Glomerular endothelial cell (primary cell): Measurements from ENCODE around the gene PI4KA. TPM values are rescaled to one million over a fixed set of nuclear protein-coding genes. Genes with fewer than 3 reads are reported as not detected.
"Not testable (repeated sequence)": the region's sequence is repeated elsewhere in the genome, so short reads cannot be mapped to it uniquely, and the experiment has no call there.

Experiments used
- DNase-seq: peaks from one replicate; pipeline ENCODE4 v3.0.0-alpha.2; 2011; ENCODE audit warnings: low read depth, low spot score; ENCODE audit errors: extremely low read depth
- total RNA-seq: library from RNA; depleted of rRNA; stranded (reverse); fragments of >200 nt; gene quantifications from 2 replicates; pipeline ENCODE4 v1.2.3, GENCODE V29; 2015

The PI4KA gene
- total RNA-seq, 1 donor from 2014 or later: 62.8 TPM

DNA sequence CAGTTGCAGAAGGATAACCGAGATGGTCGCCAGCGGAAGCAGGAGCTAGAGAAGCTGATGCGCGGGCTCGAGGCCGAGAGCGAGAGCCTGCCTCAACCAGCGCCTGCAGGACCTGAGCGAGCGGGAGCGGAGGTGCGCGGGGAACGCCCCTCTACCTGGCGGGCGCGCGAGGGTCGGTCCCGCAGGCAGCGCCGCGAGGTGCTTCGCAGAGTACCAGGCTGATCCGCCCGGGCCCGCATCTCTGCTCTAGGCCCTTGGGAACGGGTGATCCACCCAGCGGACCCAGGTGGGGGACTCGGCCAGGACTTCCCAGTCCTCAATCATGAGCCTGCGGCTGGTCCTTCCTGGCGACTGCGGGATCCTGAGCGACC lies 156.5 kb downstream of the PI4KA start:
- DNase-seq: not testable (repeated sequence)

DNA sequence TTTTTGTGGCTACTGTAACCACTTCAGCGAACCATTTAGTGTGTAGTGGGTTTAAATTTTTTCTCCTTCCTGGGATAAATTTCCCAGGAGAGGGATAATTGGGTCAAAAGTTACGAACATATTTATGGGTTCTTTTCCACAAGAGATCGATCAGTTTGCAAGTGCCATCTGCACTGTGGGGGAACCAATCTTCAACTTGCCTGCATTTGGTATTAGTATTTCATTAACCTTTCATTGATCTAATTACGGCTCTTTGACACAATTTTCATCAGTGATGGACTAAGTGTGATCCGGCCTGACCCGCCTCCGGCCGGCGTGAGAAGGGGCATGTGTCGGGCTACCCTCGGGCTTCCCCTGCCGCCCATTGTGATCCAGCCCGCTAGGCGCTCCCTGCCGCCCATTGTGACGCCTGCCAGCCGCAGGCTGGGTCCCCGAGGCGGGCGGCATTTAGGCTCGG lies 156.9 kb downstream of the PI4KA start:
- not testable (repeated sequence) for DNase-seq

- not testable (repeated sequence) for DNase-seq
Observed at GRCh38 chr22:20700347-20700746, 158.3 kb downstream of the PI4KA start.

DNA sequence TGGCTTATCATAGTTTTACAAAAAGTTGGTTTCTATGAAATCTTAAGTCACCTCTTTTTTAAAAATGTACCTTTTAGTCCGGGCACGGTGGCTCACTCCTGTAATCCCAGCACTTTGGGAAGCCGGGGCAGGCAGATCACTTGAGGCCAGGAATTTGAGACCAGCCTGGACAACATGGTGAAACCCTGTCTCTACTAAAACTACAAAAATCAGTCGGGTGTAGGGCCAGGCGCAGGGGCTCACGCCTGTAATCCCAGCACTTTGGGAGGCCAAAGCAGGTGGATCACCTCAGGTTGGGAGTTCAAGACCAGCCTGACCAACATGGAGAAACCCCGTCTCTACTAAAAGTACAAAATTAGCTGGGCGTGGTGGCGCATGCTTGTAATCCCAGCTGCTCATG lies 158.8 kb downstream of the PI4KA start:
- not testable (repeated sequence) for DNase-seq

DNA sequence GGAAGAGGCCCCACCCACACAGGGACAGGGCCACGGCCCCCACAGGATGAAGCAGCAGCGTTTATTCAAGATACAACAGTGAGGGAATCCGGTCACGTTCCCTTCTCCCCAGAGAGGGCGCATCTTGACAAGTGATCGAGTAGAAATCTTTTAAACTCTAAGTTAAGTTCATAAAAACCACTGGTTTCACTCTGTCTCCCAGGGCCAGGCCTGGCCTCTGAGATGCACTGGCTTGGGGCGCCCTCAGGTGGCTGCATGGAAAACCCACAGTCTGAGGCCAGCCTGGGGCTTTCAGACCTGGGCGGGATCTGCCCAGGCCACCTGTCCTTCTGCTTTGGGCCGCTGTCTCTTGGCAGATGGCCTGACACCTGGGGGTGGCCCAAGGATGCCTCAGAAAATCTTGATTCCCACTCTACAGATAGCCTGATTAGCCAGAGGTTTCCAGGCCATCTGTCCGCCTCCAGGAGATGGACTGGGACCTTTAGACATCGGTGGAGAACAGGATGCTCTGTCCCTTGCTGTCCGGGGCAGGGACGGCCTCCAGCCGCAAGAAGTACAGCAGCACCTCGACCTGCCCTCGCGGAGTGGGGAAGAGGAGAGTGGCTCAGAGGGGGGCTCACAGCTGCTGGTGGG lies 161.0 kb downstream of the PI4KA start:
- DNase-seq: peak; percentile 10

GRCh38 chr22:20696056-20696455 lies 162.6 kb downstream of the PI4KA start:
- not testable (repeated sequence) for DNase-seq

DNA sequence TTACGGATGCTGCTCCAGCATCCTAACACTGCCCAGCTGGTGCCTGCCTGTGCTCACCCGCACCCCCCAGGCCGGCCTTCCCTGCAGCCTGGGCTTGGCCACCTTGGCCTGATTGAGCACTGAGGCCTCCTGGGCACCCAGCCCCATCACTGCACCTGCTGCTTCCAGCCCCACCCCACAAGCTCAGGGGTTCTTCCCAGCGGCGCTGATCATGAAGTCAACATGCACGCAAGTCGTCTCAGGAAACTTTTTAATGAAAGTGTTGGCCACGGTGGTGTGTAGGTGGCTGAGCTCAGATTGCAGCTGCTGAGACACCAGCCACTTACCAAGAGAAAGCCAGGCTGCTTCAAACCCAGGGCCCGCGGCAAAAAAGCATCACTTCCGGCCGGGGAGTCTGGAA lies 163.4 kb downstream of the PI4KA start:
- DNase-seq: not testable (repeated sequence)

GRCh38 chr22:20694256-20694655 lies 164.4 kb downstream of the PI4KA start:
- not testable (repeated sequence) for DNase-seq

DNA sequence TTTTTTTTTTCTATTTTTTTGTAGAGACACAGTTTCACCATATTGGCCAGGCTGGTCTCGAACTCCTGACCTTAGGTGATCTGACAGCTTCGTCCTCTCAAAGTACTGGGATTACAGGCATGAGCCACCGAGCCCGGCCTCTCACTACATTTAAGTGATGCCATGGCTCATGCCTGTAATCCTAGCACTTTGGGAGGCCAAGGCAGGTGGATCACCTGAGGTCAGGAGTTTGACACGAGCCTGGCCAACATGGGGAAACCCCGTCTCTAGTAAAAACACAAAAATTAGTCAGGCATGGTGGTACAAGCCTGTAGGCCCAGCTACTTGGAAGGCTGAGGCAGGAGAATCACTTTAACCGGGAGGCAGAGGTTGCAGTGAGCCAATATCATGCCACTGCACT lies 165.7 kb downstream of the PI4KA start:
- DNase-seq: not testable (repeated sequence)

DNA sequence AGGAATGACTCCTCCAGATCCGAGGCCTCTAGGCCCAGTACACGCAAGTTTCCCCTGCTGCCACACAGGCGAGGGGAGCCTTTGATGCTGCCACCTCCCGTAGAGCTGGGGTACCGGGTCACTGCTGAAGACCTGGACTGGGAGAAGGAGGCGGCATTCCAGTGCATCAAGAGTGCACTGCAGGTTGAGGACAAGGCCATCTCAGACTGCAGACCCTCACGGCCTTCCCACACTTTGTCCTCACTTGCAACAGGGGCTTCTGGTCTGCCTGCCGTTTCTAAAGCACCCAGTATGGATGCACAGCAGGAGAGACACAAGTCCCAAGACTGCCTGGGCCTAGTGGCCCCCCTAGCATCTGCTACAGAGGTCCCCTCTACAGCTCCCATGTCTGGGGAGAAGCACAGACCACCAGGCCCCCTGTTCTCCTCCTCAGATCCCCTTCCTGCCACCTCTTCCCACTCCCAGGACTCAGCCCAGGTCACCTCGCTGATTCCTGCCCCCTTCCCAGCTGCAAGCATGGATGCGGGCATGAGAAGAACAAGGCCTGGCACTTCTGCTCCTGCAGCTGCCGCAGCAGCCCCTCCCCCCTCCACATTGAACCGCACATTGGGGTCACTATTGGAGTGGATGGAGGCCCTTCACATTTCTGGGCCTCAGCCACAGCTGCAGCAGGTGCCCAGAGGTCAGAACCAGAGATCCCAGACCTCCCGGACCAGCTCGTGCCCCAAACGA lies 167.9 kb downstream of the PI4KA start:
- not testable (repeated sequence) for DNase-seq

DNA sequence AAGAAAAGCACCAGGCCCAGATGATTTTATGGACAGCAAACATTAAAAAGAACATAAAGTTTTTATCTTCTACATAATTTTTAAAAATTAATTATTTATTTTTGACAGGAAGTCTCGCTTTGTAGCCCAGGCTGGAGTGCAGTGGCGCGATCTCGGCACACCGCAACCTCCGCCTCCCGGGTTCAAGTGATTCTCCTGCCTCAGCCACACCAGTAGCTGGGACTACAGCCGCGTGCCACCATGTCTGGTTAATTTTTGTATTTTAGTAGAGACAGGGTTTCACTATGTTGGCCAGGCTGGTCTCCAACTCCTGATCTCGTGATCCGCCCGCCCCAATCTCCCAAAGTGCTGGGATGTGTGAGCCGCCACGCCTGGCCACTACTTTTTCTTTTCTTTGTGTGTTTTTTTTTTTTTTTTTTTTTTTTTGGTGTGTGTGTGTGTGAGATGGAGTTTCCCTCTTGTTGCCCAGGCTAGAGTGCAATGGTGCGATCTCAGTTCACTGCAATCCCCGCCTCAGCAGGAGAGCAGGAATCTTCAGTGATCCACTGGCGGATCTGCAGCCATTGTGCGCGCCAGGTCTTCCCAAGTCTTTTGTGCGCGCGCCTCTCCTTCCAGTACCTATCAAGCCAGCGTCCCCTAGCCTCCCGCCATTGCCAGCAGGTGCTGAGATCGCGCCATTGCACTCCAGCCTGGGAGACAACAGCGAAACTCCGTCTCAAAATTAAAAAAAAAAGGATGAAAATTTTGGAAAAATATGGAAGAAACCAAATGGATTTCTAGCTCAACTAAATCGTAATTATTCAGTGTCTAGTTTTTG lies 171.0 kb downstream of the PI4KA start:
- DNase-seq: not testable (repeated sequence)

DNA sequence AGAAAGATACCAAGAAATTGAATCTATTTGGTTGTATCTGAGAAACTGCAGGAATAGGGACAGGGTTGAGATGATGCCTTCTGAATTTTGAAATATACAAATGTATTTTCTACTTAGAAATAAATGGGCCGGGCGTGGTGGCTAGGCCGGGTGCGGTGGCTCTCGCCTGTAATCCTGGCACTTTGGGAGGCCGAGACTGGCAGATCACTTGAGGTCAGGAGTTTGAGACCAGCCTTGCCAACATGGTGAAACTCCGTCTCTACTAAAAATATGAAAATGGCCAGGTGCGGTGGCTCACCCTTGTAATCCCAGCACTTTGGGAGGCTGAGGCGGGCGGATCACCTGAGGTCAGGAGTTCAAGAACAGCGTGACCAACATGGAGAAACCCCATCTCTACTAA lies 172.8 kb downstream of the PI4KA start:
- not testable (repeated sequence) for DNase-seq

- not testable (repeated sequence) for DNase-seq
Observed at GRCh38 chr22:20678792-20679435, 179.7 kb downstream of the PI4KA start.

DNA sequence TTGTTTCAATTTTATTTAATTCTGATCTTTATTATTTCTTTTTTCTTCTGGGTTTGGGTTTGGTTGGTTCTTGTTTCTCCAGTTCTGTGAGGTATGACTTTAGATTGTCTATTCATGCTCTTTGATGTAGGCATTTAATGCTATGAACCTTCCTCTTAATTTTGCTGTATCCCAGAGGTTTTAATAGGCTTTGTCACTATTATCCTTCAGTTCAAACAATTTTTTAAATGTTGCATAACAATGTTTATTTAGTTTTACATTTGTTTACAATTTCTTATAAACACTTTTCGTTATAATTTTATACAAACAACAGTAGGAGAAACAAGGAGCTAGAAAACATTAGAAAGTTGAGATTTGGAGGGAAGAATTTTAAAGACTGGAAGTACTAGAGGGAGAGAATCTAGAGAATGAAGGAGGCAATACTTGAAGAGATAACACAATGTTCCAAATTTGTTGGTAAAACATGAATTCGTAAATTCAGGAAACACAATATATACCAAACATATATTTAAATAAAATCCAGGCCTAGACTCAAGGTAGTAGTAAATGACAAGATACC lies 180.8 kb downstream of the PI4KA start:
- DNase-seq: no peak

GRCh38 chr22:20675613-20676012 lies 183.0 kb downstream of the PI4KA start:
- DNase-seq: not testable (repeated sequence)

DNA sequence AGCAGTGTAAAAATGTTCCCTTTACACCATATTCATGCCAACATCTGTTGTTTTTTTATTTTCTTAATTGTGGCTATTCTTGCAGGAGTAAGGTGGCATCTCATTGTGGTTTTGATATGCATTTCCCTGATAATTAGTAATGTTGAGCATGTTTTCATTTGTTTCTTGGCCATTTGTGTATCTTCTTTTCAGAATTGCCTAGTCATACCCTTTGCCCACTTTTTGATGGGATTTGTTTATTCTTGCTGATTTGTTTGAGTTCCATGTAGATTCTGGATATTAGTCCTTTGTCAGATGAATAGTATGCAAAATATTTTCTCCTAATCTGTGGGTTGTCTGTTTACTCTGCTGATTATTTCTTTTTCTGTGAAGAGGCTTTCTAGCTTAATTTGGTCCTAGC lies 183.6 kb downstream of the PI4KA start:
- no peak for DNase-seq

DNA sequence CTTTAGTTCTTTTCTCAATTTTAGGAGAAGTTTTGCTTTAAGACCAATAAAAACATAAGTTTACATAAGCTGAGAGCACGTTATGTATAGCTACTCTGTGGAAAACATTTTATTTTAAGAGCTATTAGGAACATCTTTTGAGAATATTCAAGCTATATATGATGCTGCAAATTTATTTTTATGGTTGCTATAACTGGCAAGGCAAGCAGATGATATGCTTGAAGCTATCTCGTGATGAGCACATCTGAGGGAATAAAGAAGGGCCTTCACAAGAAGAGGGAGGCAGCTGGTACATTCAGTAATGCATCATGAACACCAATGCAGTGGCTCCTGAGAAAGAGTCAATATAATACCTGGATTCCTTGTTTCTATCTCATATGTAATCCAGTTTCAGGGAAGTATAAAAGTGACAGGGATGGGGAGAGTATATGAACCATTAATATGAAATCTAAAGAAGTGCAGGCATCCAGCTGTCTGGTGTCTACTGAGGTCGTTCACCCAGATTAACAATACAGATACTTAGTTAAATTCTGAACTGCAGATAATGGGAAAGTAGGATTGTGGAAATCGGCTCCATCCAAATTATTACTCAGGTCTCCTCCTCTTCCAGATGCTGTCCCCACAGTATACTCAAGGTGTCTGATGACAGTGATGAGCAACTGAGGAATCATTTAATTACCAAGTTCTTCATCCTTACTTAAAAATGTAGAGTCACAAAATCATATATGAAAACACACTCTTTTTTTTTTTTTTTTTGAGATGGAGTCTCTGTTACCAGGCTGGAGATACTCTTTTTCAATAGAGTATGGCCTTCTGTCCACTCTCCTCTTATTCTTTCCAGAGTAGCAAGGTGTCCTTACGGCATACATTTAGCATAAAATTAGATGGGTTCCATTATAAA lies 185.1 kb downstream of the PI4KA start:
- no peak for DNase-seq

- DNase-seq: no peak
Observed at GRCh38 chr22:20672732-20673131, 185.9 kb downstream of the PI4KA start.

DNA sequence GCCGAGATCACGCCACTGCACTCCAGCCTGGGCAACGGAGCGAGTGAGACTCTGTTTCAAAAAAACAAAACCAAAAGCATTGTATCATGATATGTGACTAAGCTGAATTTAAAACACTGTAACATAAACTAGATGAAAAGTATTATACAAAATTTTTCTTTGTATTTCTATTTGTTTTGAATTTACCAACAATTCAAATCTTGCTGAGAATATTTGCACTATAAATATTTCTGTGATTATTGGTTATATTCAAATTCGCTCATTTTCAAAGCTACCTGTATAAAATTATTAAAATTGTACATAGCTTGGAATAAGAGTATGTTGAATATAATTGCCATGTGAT lies 186.6 kb downstream of the PI4KA start:
- no peak for DNase-seq
